OCI-LY3 (cell line): Measurements from ENCODE around the gene TRERF1.

Experiments used
- CTCF ChIP-seq: fragments of 200-600, 300-600 bp; sonication (generic); IDR thresholded peaks from 2 replicates; pipeline ENCODE4 v1.5.1; 2014; ENCODE audit warnings: antibody characterized with exemption, low read length, low read depth
- EZH2phosphoT487 ChIP-seq: fragments of 200-600 bp; shearing (Covaris generic); IDR thresholded peaks from 2 replicates; pipeline ENCODE4 v1.6.1; 2018; ENCODE audit warnings: antibody characterized with exemption, mixed run types, low read depth

GRCh38 chr6:42378536-42378935 is 73.2 kb downstream of the TRERF1 start:
- no peak for TF ChIP-seq CTCF
- TF ChIP-seq EZH2phosphoT487 = no peak
